GM11168 (cell line): Measurements from ENCODE around the gene IL11.

Experiments used
- in situ Hi-C: fragments of 300-500 bp; cut with MboI; formaldehyde crosslinking; loops from one replicate; pipeline ENCODE4 v1.12.0; 2022; ENCODE audit warnings: low sequenced_read_pairs; ENCODE audit not compliant: unreplicated experiment

Gene IL11

DNA sequence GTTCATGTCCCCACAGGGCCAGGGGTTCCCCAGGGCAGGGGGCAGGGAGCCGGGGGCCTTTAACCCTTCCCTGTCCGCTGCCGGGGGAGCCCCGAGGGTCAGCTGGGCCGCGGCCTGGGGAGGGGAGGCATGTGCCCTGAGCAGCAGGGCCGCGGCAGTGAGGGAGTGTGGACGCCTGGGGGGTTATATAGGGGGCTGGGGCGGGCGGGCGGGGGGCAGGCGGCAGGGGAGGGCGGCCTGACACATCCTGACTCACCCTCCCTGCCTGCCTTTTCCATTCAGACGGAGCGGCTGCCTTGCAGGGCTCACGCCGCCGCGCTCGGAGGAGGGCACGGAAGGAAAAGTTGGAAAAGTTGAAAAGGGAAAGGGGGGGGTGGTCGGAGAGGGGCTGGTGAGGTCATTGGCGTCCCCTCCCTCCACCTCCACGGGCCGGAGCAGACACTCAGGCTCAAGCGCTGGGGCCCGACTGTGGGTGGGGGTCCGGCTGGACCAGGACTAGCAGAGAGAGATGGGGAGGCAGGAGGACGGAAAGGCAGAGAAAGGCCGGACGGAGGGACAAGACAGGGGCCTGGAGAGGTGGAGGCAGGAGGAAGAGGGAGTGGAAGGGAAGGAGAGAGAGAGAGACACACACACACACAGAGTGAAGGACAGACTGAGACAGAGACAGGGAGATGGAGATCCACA is at the start of gene IL11:
Gene IL11 (minus strand): TSS at position 159 of the 684 bp plus-strand sequence. CDS start 153 bp downstream, at position 6.
- in situ Hi-C loops = no loop called here

GRCh38 chr19:55419624-55420236 is 49.5 kb upstream of the IL11 start:
- in situ Hi-C loops = loop anchor here (10.0 to 25.0 kb wide), 2 partner anchors 125 to 282 kb away; partner anchors contain the start of gene TNNT1

DNA sequence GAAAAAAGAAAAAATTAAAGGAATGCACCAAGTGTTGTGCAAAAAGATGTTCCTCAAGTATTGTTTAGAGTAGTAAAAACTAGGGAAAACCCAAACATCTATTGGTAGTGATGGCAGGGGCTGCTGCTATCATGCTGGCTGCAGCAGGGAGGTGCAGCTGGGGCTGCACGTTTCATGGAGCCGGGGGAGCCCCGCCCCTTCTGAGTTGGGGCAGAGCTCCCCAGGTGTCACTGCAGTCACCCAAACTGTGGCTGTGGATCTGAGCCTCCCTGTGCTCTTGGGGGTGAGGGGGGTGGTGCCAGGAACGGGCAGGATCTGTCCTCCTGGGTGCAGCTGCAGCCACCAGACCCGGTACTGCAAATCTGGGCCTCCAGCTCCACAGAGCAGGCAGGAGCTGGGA is 48.8 kb upstream of the IL11 start:
- in situ Hi-C loops = loop anchor here (10.0 to 25.0 kb wide), 2 partner anchors 124 to 282 kb away; partner anchors contain the start of gene TNNT1

GRCh38 chr19:55418185-55418584 is 47.9 kb upstream of the IL11 start:
- in situ Hi-C loops = loop anchor here (10.0 to 25.0 kb wide), 2 partner anchors 123 to 281 kb away; partner anchors contain the start of gene TNNT1

- in situ Hi-C loops = loop anchor here (10.0 to 25.0 kb wide), 2 partner anchors 115 to 273 kb away; partner anchors contain the start of gene TNNT1
Observed at GRCh38 chr19:55410168-55410567, 39.9 kb upstream of the IL11 start.

- in situ Hi-C loops = loop anchor here (25.0 kb wide), 1 partner anchor 272 kb away; the partner anchor contains the start of gene TNNT1
Observed at GRCh38 chr19:55409179-55409578, 38.9 kb upstream of the IL11 start.

GRCh38 chr19:55408533-55408872 is 38.2 kb upstream of the IL11 start:
- in situ Hi-C loops = loop anchor here (25.0 kb wide), 1 partner anchor 271 kb away; the partner anchor contains the start of gene TNNT1

- in situ Hi-C loops = loop anchor here (25.0 kb wide), 1 partner anchor 271 kb away; the partner anchor contains the start of gene TNNT1
Observed at GRCh38 chr19:55407800-55408532, 37.7 kb upstream of the IL11 start.

DNA sequence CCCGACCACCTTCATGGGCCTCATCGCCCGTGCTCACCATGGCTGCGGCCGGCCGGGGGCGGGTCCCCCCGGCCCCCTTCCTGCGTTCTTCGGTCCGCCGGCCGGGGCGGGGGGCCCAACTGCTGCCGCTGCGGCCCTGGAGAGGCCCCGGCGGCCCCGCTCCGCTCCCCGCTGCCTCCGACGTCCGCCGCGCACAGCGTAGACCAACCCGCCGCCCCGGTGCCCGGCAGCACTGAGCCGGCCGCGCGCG is 37.2 kb upstream of the IL11 start, which contains the start of gene UBE2S:
Gene UBE2S (minus strand): TSS at position 239 of the 250 bp plus-strand sequence. CDS start 199 bp downstream, at position 40.
- in situ Hi-C loops = loop anchor here (25.0 kb wide), 1 partner anchor 270 kb away; the partner anchor contains the start of gene TNNT1

- in situ Hi-C loops = loop anchor here (25.0 kb wide), 1 partner anchor 270 kb away; the partner anchor contains the start of gene TNNT1
Observed at GRCh38 chr19:55406826-55407549, 36.7 kb upstream of the IL11 start.

GRCh38 chr19:55406091-55406825 is 36.0 kb upstream of the IL11 start:
- in situ Hi-C loops = loop anchor here (25.0 kb wide), 1 partner anchor 269 kb away; the partner anchor contains the start of gene TNNT1

GRCh38 chr19:55405638-55406037 is 35.4 kb upstream of the IL11 start:
- in situ Hi-C loops = loop anchor here (25.0 kb wide), 1 partner anchor 268 kb away; the partner anchor contains the start of gene TNNT1

DNA sequence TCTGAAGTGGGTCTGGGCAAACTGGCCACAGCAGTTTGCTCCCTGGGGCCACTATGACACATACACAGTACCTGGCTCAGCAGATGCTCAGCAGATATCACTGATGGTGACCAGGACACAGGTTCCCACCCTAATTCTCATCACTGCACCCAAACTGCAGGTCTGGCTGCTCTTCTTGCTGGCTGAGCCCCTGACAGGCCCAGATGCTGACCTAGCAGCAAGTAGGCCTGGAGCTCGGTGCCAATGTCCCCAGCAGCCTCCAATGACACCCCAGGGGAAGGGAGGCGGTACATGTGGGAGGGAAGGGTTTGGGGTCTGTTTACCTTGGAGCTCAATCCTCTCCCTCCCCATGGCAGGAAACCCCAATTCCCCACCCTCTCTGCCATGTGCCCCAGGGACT is 32.2 kb upstream of the IL11 start:
- in situ Hi-C loops = loop anchor here (25.0 kb wide), 1 partner anchor 265 kb away; the partner anchor contains the start of gene TNNT1

DNA sequence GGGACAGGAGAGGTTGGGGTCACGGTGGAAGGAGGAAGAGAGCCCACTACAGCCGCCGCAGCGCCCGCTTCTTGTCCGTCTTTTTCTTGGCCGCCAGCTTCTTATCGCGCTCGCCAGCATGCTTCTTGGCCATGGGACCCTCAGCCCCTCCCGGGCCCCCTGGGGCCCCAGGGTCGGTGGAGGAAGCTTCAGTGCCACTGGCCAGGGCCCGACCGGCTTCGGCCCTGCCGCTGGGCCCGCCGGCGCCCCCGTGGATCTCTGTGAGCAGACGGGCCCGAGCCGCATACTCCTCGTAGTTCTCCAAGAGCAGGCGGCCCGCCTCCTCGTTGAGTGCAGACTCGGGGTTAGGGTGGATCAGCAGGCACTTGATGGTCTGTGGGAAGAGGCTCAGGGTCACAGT is 31.1 kb upstream of the IL11 start:
- in situ Hi-C loops = loop anchor here (25.0 kb wide), 1 partner anchor 264 kb away; the partner anchor contains the start of gene TNNT1

GRCh38 chr19:55400281-55401087 is 30.2 kb upstream of the IL11 start:
- in situ Hi-C loops = loop anchor here (25.0 kb wide), 1 partner anchor 263 kb away; the partner anchor contains the start of gene TNNT1

GRCh38 chr19:55398200-55398925 is 28.1 kb upstream of the IL11 start:
- in situ Hi-C loops = no loop called here
